Adrenal gland (tissue), 5 donors: ENCODE measurements around the gene HSDL1.

Experiments used
- CTCF ChIP-seq, 6 experiments: fragments of 450-650 bp in 4 of 6; fragments of 200-600 bp in 2 of 6; sonication (generic) in 1 of 6; IDR thresholded peaks; 1 replicate in 5 of 6; 2 replicates in 1 of 6; pipeline versions ENCODE4 v1.5.1 to v1.8.0; 2016 to 2021; ENCODE audit warnings: antibody characterized with exemption in 6 of 6, mild to moderate bottlenecking in 2 of 6, moderate library complexity in 1 of 6
- POLR2A ChIP-seq, 2 donors: fragments of 450-650 bp; IDR thresholded peaks; one replicate each; pipeline ENCODE4 v1.6.1; 2017; ENCODE audit warnings: antibody characterized with exemption in 2 of 2, mild to moderate bottlenecking in 2 of 2, moderate library complexity in 1 of 2
- donor health status: DM: no; HTN: no; CAD: no.

GRCh38 chr16:84080813-84081212, 64.2 kb downstream of the HSDL1 start:
- no peak for TF ChIP-seq CTCF (IDR thresholded peaks at IDR 0.05)
- no peak for TF ChIP-seq POLR2A (IDR thresholded peaks at IDR 0.05)
